Fibroblast of skin of right biceps (primary cell): ENCODE data around the gene STAT2.
"Not testable (repeated sequence)": the region's sequence is repeated elsewhere in the genome, so short reads cannot be mapped to it uniquely, and the experiment has no call there.

Experiments
- DNase-seq: peaks from one replicate; pipeline ENCODE4 v3.0.0-alpha.2; 2013

Gene STAT2

GRCh38 chr12:56361487-56362129 lies 1.7 kb upstream of the STAT2 start:
- no peak for DNase-seq

- DNase-seq = peak; percentile 84
Observed at GRCh38 chr12:56358836-56359532, 923 bp downstream of the STAT2 start.

GRCh38 chr12:56351325-56351724 lies 8.6 kb downstream of the STAT2 start:
- no peak for DNase-seq

- no peak for DNase-seq
Observed at GRCh38 chr12:56350662-56351061, 9.2 kb downstream of the STAT2 start.

- DNase-seq = no peak
Observed at GRCh38 chr12:56348776-56349175, 11.1 kb downstream of the STAT2 start.

GRCh38 chr12:56347255-56347654 lies 12.7 kb downstream of the STAT2 start:
- not testable (repeated sequence) for DNase-seq

GRCh38 chr12:56346675-56347074 lies 13.2 kb downstream of the STAT2 start:
- no peak for DNase-seq

- DNase-seq = not testable (repeated sequence)
Observed at GRCh38 chr12:56342290-56342689, 17.6 kb downstream of the STAT2 start.

GRCh38 chr12:56341616-56342015 lies 18.3 kb downstream of the STAT2 start:
- no peak for DNase-seq

- DNase-seq = no peak
Observed at GRCh38 chr12:56339158-56339422, 20.8 kb downstream of the STAT2 start.

- DNase-seq = peak; percentile 21
Observed at GRCh38 chr12:56338308-56339157, 21.4 kb downstream of the STAT2 start, which contains the start of gene IL23A. TSS of gene IL23A (plus strand) at chr12:56338884. CDS start at chr12:56339045, 161 bp downstream.

- DNase-seq = no peak
Observed at GRCh38 chr12:56337753-56338251, 22.1 kb downstream of the STAT2 start.

- DNase-seq = no peak
Observed at GRCh38 chr12:56336361-56337167, 23.3 kb downstream of the STAT2 start.

- DNase-seq = not testable (repeated sequence)
Observed at GRCh38 chr12:56335527-56335926, 24.4 kb downstream of the STAT2 start.

GRCh38 chr12:56334490-56334793 lies 25.5 kb downstream of the STAT2 start:
- no peak for DNase-seq

GRCh38 chr12:56333679-56334489 lies 26.0 kb downstream of the STAT2 start, which contains the start of gene PAN2:
TSS of gene PAN2 (minus strand) at chr12:56334000. CDS start at chr12:56333094, 906 bp downstream.
- DNase-seq = peak; percentile 99

- DNase-seq = no peak
Observed at GRCh38 chr12:56333197-56333678, 26.7 kb downstream of the STAT2 start.

- DNase-seq = no peak
Observed at GRCh38 chr12:56332512-56333196, 27.3 kb downstream of the STAT2 start.

GRCh38 chr12:56330936-56331490 lies 28.9 kb downstream of the STAT2 start:
- no peak for DNase-seq

- no peak for DNase-seq
Observed at GRCh38 chr12:56326533-56326932, 33.4 kb downstream of the STAT2 start.

- DNase-seq = no peak
Observed at GRCh38 chr12:56326126-56326525, 33.8 kb downstream of the STAT2 start.
